Measurements from ENCODE around the gene SERTM1. TPM values are rescaled to one million over a fixed set of nuclear protein-coding genes. Genes with fewer than 3 reads are reported as not detected.

The SERTM1 gene
- total and polyA plus RNA-seq, 10 donors = not detected

DNA sequence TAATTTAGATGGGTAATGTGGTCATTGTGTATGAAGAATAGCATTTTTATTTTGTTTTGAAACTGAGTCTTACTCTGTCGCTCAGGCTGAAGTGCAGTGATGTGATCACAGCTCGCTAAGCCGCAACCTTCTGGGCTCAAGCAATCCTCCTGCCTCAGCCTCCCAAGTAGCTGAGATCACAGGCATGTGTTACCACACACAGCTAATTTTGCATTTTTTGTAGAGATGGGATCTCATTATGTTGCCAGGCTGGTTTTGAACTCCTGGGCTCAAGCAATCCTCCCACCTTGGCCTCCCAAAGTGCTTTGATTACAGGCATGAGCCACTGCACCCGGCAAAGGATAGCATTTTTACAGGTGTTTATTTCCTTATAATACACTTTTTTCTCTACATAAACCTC lies 36.6 kb downstream of the SERTM1 start:
- no peak overlapping the region for H3K27ac ChIP-seq
- DNase-seq = no peak
- no peak overlapping the region for H3K4me3 ChIP-seq
- no peaks in the 10 kb centered on the region for H3K36me3 ChIP-seq
- WGBS, 5 donors = 89 to 93% (median 90%) methylated on average over 4 of the region's 4 CpGs
- intact Hi-C loops (cut with DNase I; ENCODE audit: low total_unique reads) = no loop called here
- peaks cover 0 to 12% (median 0%) of the 10 kb centered on the region in 7 donors for H3K27me3 ChIP-seq (replicated peaks in 1 of 7)
- no peaks in the 10 kb centered on the region for H3K9me3 ChIP-seq
- no peak for TF ChIP-seq CTCF (IDR thresholded peaks at IDR 0.05 in 8 of 11, conservative IDR thresholded peaks at IDR 0.05 in 3 of 11)
- TF ChIP-seq POLR2AphosphoS5 (IDR thresholded peaks at IDR 0.05) = no peak
- TF ChIP-seq POLR2A (IDR thresholded peaks at IDR 0.05) = no peak
- H3K4me1 ChIP-seq = no peaks in the 10 kb centered on the region

DNA sequence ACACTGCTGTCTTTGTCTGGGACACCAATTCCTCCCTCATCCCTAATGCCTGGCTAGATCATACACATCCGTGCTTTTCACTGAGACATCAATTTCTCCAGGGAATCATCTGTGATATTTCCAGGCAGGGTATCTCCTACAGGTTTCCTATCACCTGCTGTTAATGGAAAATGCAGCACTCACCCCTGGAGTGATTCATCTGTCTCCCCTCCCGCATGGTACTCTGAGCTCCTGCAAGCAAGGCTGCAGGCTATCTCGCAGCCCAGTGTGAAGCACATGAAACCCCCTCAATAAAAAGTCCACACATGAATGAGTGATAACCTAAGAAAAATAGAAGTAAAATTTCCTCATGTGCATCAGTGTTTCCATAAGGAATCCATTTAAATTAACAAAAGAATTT lies 38.5 kb downstream of the SERTM1 start:
- no peaks in the 10 kb centered on the region for H3K4me1 ChIP-seq
- peaks cover 0 to 18% (median 0%) of the 10 kb centered on the region in 7 donors for H3K27me3 ChIP-seq (replicated peaks in 1 of 7)
- DNase-seq = no peak
- 83 to 88% (median 86%) methylated on average over 3 of the region's 3 CpGs for WGBS, 5 donors
- TF ChIP-seq CTCF (IDR thresholded peaks at IDR 0.05 in 8 of 11, conservative IDR thresholded peaks at IDR 0.05 in 3 of 11) (no peak), POLR2AphosphoS5 (IDR thresholded peaks at IDR 0.05) (no peak), POLR2A (IDR thresholded peaks at IDR 0.05) (no peak)
- no peak overlapping the region for H3K4me3 ChIP-seq
- H3K27ac ChIP-seq = no peak overlapping the region
- intact Hi-C loops (cut with DNase I; ENCODE audit: low total_unique reads) = no loop called here
- H3K36me3 ChIP-seq = no peaks in the 10 kb centered on the region
- H3K9me3 ChIP-seq = no peaks in the 10 kb centered on the region

GRCh38 chr13:36712770-36713169 lies 39.0 kb downstream of the SERTM1 start:
- TF ChIP-seq POLR2AphosphoS5 (IDR thresholded peaks at IDR 0.05) (no peak), CTCF (IDR thresholded peaks at IDR 0.05 in 8 of 11, conservative IDR thresholded peaks at IDR 0.05 in 3 of 11) (no peak), POLR2A (IDR thresholded peaks at IDR 0.05) (no peak)
- H3K36me3 ChIP-seq = no peaks in the 10 kb centered on the region
- no peak overlapping the region for H3K4me3 ChIP-seq
- intact Hi-C loops (cut with DNase I; ENCODE audit: low total_unique reads) = no loop called here
- H3K27me3 ChIP-seq (replicated peaks in 1 of 7) = peaks cover 0 to 21% (median 0%) of the 10 kb centered on the region in 7 donors
- DNase-seq = no peak
- no peak overlapping the region for H3K27ac ChIP-seq
- no peaks in the 10 kb centered on the region for H3K4me1 ChIP-seq
- H3K9me3 ChIP-seq = no peaks in the 10 kb centered on the region
- 62 to 78% (median 71%) methylated on average over 5 of the region's 5 CpGs for WGBS, 5 donors

DNA sequence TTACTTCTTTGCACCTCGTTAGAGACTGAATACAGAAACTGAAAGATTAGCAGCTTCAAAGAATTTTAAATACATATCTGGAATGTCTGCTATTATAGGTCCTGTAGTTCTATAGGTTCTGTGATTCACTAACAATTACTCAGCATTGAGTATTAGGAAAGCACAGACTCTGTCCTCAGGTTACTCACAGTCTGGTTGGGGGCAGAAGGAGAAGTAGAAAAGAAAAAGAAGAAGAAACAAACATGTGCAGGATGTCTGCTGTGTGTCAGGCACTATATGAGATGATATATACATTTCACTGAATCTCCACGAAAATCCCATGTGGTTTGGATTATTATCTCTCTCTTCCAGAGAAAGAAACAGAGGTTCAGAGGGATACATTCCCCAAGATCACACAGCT lies 40.1 kb downstream of the SERTM1 start:
- Histone ChIP-seq H3K9me3 (no peaks in the 10 kb centered on the region), H3K27ac (no peak overlapping the region), H3K27me3 (replicated peaks in 1 of 7) (peaks cover 0 to 27% (median 0%) of the 10 kb centered on the region in 7 donors), H3K4me3 (no peak overlapping the region), H3K4me1 (no peaks in the 10 kb centered on the region), H3K36me3 (no peaks in the 10 kb centered on the region)
- 11 to 27% (median 16%) methylated on average over 2 of the region's 2 CpGs for WGBS, 5 donors
- no peak for DNase-seq
- TF ChIP-seq POLR2A (IDR thresholded peaks at IDR 0.05) (no peak), POLR2AphosphoS5 (IDR thresholded peaks at IDR 0.05) (no peak), CTCF (IDR thresholded peaks at IDR 0.05 in 8 of 11, conservative IDR thresholded peaks at IDR 0.05 in 3 of 11) (no peak)
- intact Hi-C loops (cut with DNase I; ENCODE audit: low total_unique reads) = no loop called here
